Measurements from ENCODE around the gene CHN2.

GRCh38 chr7:29249383-29249750 is 54.8 kb downstream of the CHN2 start:
- TF ChIP-seq, protein P1, sequence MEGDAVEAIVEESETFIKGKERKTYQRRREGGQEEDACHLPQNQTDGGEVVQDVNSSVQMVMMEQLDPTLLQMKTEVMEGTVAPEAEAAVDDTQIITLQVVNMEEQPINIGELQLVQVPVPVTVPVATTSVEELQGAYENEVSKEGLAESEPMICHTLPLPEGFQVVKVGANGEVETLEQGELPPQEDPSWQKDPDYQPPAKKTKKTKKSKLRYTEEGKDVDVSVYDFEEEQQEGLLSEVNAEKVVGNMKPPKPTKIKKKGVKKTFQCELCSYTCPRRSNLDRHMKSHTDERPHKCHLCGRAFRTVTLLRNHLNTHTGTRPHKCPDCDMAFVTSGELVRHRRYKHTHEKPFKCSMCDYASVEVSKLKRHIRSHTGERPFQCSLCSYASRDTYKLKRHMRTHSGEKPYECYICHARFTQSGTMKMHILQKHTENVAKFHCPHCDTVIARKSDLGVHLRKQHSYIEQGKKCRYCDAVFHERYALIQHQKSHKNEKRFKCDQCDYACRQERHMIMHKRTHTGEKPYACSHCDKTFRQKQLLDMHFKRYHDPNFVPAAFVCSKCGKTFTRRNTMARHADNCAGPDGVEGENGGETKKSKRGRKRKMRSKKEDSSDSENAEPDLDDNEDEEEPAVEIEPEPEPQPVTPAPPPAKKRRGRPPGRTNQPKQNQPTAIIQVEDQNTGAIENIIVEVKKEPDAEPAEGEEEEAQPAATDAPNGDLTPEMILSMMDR (IDR thresholded peaks at IDR 0.05; ENCODE audit: insufficient read depth, low read length, poor library complexity, severe bottlenecking) = no peak
- TF ChIP-seq EZH2phosphoT487 (conservative IDR thresholded peaks at IDR 0.05; ENCODE audit: low read length) = no peak
